Liver (tissue), 9 donors: ENCODE results near the gene TMEM161A. TPM values are rescaled to one million over a fixed set of nuclear protein-coding genes. Genes with fewer than 3 reads are reported as not detected.

ENCODE experiments used
- DNase-seq: peaks from one replicate; pipeline ENCODE4 v3.0.0-alpha.2; 2017; ENCODE audit warnings: low spot score
- H3K27ac ChIP-seq, 2 donors: one replicate each; pipeline ENCODE4 v1.7.0; 2013; ENCODE audit warnings: inconsistent platforms in 2 of 2, low read length in 2 of 2, control low read depth in 1 of 2, low read depth in 1 of 2, mild to moderate bottlenecking in 1 of 2
- H3K27me3 ChIP-seq, 4 donors: one replicate each; pipeline versions ENCODE4 v1.6.1 to v1.7.0; 2013; ENCODE audit warnings: low read length in 3 of 4, inconsistent platforms in 1 of 4, mild to moderate bottlenecking in 1 of 4, moderate library complexity in 1 of 4; ENCODE audit not compliant: control insufficient read depth in 4 of 4, insufficient read depth in 4 of 4
- H3K36me3 ChIP-seq, 4 donors: one replicate each; pipeline versions ENCODE4 v1.6.1 to v1.7.0; 2013; ENCODE audit warnings: low read length in 3 of 4, mild to moderate bottlenecking in 3 of 4, low read depth in 1 of 4, moderate library complexity in 1 of 4; ENCODE audit not compliant: control insufficient read depth in 4 of 4, insufficient read depth in 3 of 4
- H3K4me1 ChIP-seq, 4 donors: one replicate each; pipeline versions ENCODE4 v1.6.1 to v1.7.0; 2013; ENCODE audit warnings: low read length in 3 of 4, mild to moderate bottlenecking in 3 of 4, moderate library complexity in 1 of 4; ENCODE audit not compliant: control insufficient read depth in 4 of 4, insufficient read depth in 4 of 4
- H3K4me3 ChIP-seq, 3 donors: one replicate each; pipeline versions ENCODE4 v1.6.1 to v1.7.0; 2013; ENCODE audit warnings: low read length in 3 of 3, control low read depth in 1 of 3, low read depth in 1 of 3, mild to moderate bottlenecking in 1 of 3
- H3K9ac ChIP-seq, 2 donors: one replicate each; pipeline ENCODE4 v1.7.0; 2013; ENCODE audit warnings: low read length in 2 of 2, mild to moderate bottlenecking in 2 of 2, moderate library complexity in 2 of 2, control low read depth in 1 of 2, low read depth in 1 of 2
- H3K9me3 ChIP-seq, 4 donors: one replicate each; pipeline versions ENCODE4 v1.6.1 to v1.7.0; 2013; ENCODE audit warnings: low read length in 3 of 4; ENCODE audit not compliant: control insufficient read depth in 4 of 4
- ATF3 ChIP-seq: IDR thresholded peaks from 2 replicates; pipeline ENCODE4 v1.6.1; 2016; ENCODE audit warnings: antibody characterized with exemption
- CTCF ChIP-seq: fragments of 150-350 bp; IDR thresholded peaks from 2 replicates; pipeline ENCODE4 v1.5.1; 2017; ENCODE audit warnings: improper control_type of control experiment, low read depth, low read length; ENCODE audit not compliant: missing input control
- EGR1 ChIP-seq, 2 donors: IDR thresholded peaks; 2 replicates each; pipeline ENCODE4 v1.6.1; 2016 to 2018; ENCODE audit warnings: antibody characterized with exemption in 2 of 2, low read depth in 2 of 2
- FOXA1 ChIP-seq: IDR thresholded peaks from 2 replicates; pipeline ENCODE4 v1.6.1; 2016; ENCODE audit warnings: antibody characterized with exemption
- GABPA ChIP-seq, 2 donors: IDR thresholded peaks in 1 of 2; conservative IDR thresholded peaks in 1 of 2; 2 replicates each; pipeline ENCODE4 v1.6.1; 2016; ENCODE audit warnings: antibody characterized with exemption in 2 of 2, mild to moderate bottlenecking in 1 of 2, moderate library complexity in 1 of 2
- HNF4A ChIP-seq, 2 donors: conservative IDR thresholded peaks; 2 replicates each; pipeline ENCODE4 v1.6.1; 2016; ENCODE audit warnings: antibody characterized with exemption in 2 of 2, mild to moderate bottlenecking in 2 of 2
- HNF4G ChIP-seq: IDR thresholded peaks from 2 replicates; pipeline ENCODE4 v1.6.1; 2016; ENCODE audit warnings: antibody characterized with exemption
- JUND ChIP-seq, 2 donors: IDR thresholded peaks; 2 replicates each; pipeline ENCODE4 v1.6.1; 2016; ENCODE audit warnings: antibody characterized with exemption in 2 of 2
- NR2F2 ChIP-seq: IDR thresholded peaks from 2 replicates; pipeline ENCODE4 v1.6.1; 2016; ENCODE audit warnings: antibody characterized with exemption
- RAD21 ChIP-seq, 2 donors: IDR thresholded peaks; 2 replicates each; pipeline ENCODE4 v1.6.1; 2016; ENCODE audit warnings: antibody characterized with exemption in 2 of 2, mild to moderate bottlenecking in 2 of 2
- REST ChIP-seq: IDR thresholded peaks from 2 replicates; pipeline ENCODE4 v1.6.1; 2016; ENCODE audit warnings: antibody characterized with exemption, mild to moderate bottlenecking
- RXRA ChIP-seq, 2 donors: IDR thresholded peaks; 2 replicates each; pipeline ENCODE4 v1.6.1; 2017 to 2018; ENCODE audit warnings: antibody characterized with exemption in 2 of 2, mild to moderate bottlenecking in 1 of 2
- SP1 ChIP-seq: IDR thresholded peaks from 2 replicates; pipeline ENCODE4 v1.6.1; 2018; ENCODE audit warnings: antibody characterized with exemption, mild to moderate bottlenecking
- TAF1 ChIP-seq: conservative IDR thresholded peaks from 2 replicates; pipeline ENCODE4 v1.6.1; 2016; ENCODE audit warnings: antibody characterized with exemption, mild to moderate bottlenecking
- YY1 ChIP-seq: IDR thresholded peaks from 2 replicates; pipeline ENCODE4 v1.6.1; 2016; ENCODE audit warnings: antibody characterized with exemption, mild to moderate bottlenecking
- ZBTB33 ChIP-seq: IDR thresholded peaks from 2 replicates; pipeline ENCODE4 v1.6.1; 2016; ENCODE audit warnings: antibody characterized with exemption
- WGBS: extraction: QIAGEN DNeasy Blood & Tissue Kit; methylation state at CpG from one replicate; pipeline ENCODE4 v1.1.7; 2013; 5-methylcytosine and 5-hydroxymethylcytosine counted together
- polyA plus RNA-seq, 2 donors: library from polyadenylated mRNA; stranded (reverse) in 1 of 2; unstranded in 1 of 2; fragments of 200-250 nt in 1 of 2; fragments of >200 nt in 1 of 2; fragmentation: Nextera tagmentation in 1 of 2; extraction: Ambion mirVana in 1 of 2; gene quantifications; one replicate each; pipeline versions ENCODE4 v1.2.1 to v1.2.3, GENCODE V29; 2013 to 2015
- total RNA-seq, 2 donors: library from RNA; depleted of rRNA; stranded (reverse); fragments of >200 nt; gene quantifications; one replicate each; pipeline ENCODE4 v1.2.3, GENCODE V29; 2014
- donor health status: healthy.
- donor health status: healthy.
- donor health status: healthy.
- donor health status: healthy.
- donor health status: healthy.

TMEM161A gene
- total and polyA plus RNA-seq, 4 donors = 13.1 to 27.1 (median 24.0) TPM

GRCh38 chr19:19098703-19099632, 39.3 kb downstream of the TMEM161A start (continued):
- peak; percentile 53 for TF ChIP-seq ZBTB33
- TF ChIP-seq NR2F2 = no peak
- peak; percentile 26 for TF ChIP-seq FOXA1
- peak; percentile 71 for TF ChIP-seq TAF1
- TF ChIP-seq YY1 = peak; percentile 71
- peak; percentile 82 to 91 for TF ChIP-seq HNF4A (conservative IDR thresholded peaks at IDR 0.05)
- peak; percentile 85 for TF ChIP-seq SP1
- TF ChIP-seq HNF4G = peak; percentile 62
- TF ChIP-seq GABPA (IDR thresholded peaks at IDR 0.05 in 1 of 2, conservative IDR thresholded peaks at IDR 0.05 in 1 of 2) = peak in 1 of 2 donors; percentile 35
- no peak for TF ChIP-seq ATF3

- no peak for DNase-seq
- WGBS = 44% methylated on average over 9 of the region's 9 CpGs
- no peaks in the 10 kb centered on the region for H3K27me3 ChIP-seq
- no peak overlapping the region for H3K4me3 ChIP-seq
- TF ChIP-seq EGR1 (IDR thresholded peaks at IDR 0.05; ENCODE audit: low read depth in 2 of 2) (no peak), FOXA1 (no peak), JUND (IDR thresholded peaks at IDR 0.05) (no peak), RAD21 (IDR thresholded peaks at IDR 0.05) (no peak), REST (no peak), GABPA (IDR thresholded peaks at IDR 0.05 in 1 of 2, conservative IDR thresholded peaks at IDR 0.05 in 1 of 2) (no peak), HNF4A (conservative IDR thresholded peaks at IDR 0.05) (no peak), CTCF (peak; percentile 18), RXRA (IDR thresholded peaks at IDR 0.05) (no peak)
- H3K27ac ChIP-seq = peak overlapping the region; percentile 97 to 98
- H3K36me3 ChIP-seq = no peaks in the 10 kb centered on the region
- H3K9me3 ChIP-seq = no peaks in the 10 kb centered on the region
- H3K4me1 ChIP-seq = peaks cover 25 to 71% (median 48%) of the 10 kb centered on the region in 4 donors
- peak overlapping the region; percentile 10 to 61 for H3K9ac ChIP-seq
Measured at GRCh38 chr19:19098084-19098702, 40.1 kb downstream of the TMEM161A start.
